AG08396 (cell line): Measurements from ENCODE around the gene CXCL12.

Source experiments
- DNase-seq: peaks from one replicate; pipeline ENCODE4 v3.0.0; 2012; ENCODE audit warnings: low spot score, mixed read lengths

CXCL12 gene

GRCh38 chr10:44385026-44385695 is at the start of gene CXCL12:
CXCL12 (minus strand) TSS chr10:44385097; CDS start chr10:44385005, 92 bp downstream.
- peak; percentile 34 for DNase-seq

DNA sequence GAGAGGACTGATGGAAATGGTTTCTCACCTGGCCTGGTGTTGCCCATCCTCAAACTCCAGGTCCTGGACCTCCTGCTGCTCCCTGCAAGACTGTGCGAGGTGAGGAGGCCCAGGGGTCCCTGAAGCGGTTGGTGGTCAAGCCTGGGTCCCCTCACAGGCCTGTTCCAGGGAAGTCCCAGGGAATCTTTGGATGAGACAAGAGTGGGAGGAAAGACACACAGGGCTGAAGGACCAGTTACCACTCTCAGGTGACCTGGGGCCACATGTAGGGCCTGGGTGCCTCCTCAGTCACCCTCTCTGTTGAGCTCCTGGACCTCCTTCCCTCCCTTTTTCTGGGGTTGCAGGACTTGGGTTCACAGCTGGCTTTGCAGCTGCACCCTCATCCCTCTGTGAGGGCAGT is 42.6 kb upstream of the CXCL12 start:
- no peak for DNase-seq

DNA sequence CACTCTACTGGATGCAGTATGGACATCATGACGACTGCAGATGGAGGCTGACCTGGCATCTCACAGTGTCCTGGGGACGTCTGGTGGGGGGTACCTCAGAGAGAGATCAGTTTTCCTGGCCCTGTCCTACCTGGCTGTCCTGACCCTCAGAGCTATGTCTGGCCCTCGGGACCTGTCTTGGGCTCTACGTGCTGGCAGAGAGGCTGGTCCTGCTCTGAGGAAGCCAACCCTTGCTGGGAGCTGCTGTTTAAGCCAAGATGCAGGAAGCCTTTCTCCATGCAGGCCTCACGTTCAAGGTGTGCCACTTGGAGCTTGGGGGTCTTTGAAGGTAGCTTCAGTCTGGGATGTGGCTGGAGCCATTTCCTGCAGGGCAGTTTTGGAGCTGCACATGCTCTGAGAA is 42.1 kb upstream of the CXCL12 start:
- no peak for DNase-seq

DNA sequence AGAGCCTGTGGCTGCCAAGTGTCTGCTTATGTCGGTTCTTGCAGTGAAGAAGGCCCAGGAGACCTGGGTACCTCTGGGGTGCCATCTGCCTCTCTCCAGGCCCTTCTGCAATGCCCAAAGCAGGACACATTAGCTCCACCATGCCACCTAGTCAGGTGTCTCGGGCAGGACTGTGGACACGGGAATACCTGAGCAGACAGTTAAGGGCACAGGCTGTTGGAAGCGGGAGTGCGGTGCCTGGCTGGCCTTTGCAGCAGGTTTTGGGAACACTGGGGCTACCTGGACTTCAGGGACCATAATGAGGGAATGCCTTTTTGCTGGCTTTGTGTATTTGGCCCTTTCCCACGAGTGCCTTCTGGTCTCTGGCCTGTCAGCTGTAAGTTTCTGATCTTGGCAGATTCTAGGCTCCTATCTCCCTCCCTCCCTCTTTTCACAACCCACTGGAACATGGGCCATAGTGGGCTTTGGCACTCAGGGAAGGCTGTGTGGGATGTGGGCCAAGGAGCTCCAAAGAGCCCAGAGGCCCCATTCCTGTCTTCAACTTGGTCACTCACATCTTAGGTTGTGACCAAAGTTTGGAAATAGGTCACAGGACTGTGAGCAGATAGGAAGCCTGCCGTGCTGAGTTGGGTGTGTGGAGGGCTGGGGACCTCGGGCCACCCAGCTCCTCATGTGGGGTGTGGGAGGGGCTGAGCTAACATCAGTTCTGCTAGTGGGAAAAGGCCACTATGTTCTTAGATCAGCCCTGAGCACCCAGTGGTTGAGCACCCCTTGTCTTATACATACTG is 41.5 kb upstream of the CXCL12 start:
- no peak for DNase-seq

DNA sequence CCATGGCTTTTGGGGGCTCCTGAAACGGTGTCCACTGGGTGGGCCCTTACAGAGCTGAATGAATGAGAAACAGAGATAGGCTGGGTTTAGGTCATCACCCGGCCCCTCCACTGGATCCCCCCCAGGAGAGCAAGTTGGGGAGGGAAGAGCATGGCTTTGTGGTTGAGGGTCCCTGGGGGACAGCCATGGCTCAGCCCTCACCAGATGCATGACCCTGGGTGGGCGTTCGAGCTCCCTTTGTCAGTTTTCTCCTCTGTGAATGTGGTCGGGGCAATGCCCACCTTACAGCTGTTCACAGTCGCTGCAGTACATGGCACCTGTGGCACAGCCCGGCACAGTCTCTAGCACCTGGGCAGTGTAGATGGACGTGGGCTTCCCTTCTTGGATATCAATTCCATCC is 40.6 kb upstream of the CXCL12 start:
- DNase-seq: no peak

GRCh38 chr10:44424957-44425356 is 40.1 kb upstream of the CXCL12 start:
- no peak for DNase-seq

DNA sequence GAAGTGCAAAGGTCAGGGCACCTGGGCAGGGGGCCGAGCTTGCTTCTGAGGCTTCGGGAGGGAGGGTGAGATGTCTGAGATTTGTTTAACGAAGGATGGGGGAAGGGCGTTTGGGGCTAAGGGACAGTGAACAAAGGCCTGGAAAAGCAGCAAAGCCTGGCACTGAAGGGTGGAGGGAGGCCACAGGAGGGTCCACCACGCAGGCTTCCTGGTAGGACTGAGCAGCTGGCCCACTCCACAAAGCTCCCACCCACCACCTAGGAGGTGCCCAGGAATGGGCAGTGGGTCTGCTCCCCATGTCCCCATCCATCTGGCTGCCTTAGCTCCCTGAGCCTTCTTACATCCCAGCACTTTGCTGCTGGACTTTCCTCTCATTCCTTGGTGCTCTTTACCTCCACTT is 39.4 kb upstream of the CXCL12 start:
- DNase-seq: no peak

DNA sequence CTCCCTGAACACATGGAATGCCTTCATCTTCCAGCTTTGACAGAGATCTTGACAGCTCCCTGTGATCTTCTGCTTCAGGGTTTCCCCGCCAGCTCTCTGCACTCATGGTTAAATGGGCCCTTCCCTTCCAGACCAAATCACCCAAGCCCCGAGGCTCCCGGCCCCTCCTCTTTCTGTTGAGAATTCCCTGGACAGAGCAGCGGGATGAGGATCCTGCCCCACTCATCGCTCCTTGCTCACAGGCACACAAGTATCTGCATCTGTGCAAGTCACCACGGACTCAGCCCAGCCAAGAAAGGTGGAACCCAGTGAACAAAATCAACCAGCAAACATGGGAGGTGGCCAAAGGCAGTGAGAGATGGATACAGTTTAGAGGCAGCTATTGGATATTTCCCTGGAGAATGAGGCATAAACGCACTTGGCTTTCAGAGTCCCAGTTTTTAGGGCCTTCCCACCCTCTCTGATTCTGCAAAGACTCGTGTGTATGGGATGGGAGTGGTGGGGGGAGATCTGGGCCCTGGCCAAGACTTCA is 37.7 kb upstream of the CXCL12 start:
- DNase-seq: no peak

- DNase-seq: no peak
Measured at GRCh38 chr10:44422153-44422552, 37.3 kb upstream of the CXCL12 start.

DNA sequence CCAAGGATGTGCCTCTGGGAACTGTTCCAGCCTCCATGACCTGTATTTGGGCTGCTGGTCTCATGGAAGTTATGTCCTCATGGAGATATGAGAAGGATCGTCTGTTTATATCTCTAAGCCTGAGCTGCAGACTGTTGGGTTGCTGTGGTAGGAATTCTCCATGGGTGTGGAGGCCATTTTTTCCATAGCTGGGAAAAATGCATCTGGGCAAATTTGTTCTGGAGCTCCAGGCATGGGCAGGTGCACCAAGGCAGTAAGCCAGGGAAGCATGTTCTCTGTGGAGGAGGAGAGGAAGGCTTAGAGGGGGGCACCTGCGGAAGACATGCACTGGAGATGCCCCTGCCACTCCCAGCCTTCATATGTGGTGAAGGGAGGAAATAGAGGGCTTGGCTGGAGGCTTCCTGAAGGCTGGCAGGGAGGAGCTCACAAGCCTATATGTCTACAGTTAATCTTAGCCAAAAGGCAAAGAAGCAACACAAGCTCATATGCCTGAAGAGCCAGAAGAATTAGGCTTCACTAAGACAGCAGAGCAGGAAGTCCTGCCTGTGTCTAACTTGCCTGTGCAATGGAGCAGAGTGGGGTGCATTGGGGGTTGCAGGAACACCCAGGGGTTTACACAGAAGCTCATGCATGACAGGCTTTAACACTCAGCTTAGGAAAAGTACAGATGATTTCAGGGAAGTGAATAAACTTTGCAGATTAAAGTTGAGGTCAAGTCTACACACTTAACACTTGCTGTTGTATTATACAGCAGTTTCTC is 35.1 kb upstream of the CXCL12 start:
- DNase-seq: no peak

GRCh38 chr10:44418637-44419036 is 33.7 kb upstream of the CXCL12 start:
- no peak for DNase-seq

GRCh38 chr10:44417761-44418160 is 32.9 kb upstream of the CXCL12 start:
- no peak for DNase-seq

- DNase-seq: no peak
Measured at GRCh38 chr10:44416936-44417335, 32.0 kb upstream of the CXCL12 start.

- no peak for DNase-seq
Measured at GRCh38 chr10:44416021-44416771, 31.3 kb upstream of the CXCL12 start.

GRCh38 chr10:44415121-44415520 is 30.2 kb upstream of the CXCL12 start:
- no peak for DNase-seq

DNA sequence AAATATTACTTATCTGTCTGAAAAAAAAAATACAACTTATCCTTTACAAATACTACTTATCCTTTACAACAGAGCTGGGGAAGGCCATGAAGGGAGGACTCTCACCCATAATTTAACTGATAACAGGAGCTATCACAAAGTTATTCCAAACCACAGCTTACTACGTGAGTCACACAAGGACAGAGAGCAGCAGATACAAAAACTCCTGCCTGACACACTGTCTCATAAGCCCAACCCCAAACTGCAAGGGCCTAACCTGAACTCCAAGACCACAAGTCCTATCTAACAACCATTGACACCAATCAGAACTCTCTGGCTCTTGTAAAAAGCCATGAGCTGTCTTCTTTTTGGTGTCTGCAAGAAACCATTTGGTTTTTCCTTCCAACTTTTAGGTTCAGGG is 28.5 kb upstream of the CXCL12 start:
- DNase-seq: no peak

- DNase-seq: no peak
Measured at GRCh38 chr10:44411251-44411650, 26.4 kb upstream of the CXCL12 start.

DNA sequence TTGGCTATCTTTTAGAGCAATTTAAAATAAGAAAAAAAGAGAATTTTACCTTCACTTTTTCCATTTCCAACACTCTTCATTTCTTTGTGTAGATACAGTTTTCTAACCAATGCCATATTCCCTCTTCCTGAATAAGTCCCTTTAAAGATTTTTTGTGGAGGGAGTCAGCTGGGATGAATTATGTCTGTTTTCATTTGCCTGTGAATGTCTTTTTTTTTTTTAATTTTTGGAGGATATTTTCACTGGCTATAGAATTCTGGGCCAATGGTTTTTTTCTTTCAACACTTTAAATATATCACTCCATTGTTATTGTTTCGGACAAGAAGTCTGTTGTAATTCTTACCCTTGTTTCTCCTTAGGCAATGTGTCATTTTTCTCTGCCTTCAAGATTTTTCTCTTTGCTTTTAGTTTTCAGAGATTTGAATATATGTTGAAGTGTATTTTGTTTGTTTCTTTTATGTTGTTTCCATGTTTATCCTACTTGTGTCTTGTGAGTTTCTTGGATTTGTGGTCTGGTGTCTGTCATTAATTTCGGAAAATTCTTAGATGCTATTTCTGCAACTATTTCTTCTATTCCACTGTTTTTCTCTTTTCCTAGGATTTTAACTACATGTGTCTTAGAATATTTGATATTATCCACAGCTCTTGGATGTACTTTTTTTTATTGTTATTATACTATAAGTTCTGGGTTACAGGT is 20.0 kb upstream of the CXCL12 start:
- DNase-seq: no peak

- DNase-seq: no peak
Measured at GRCh38 chr10:44402465-44403195, 17.7 kb upstream of the CXCL12 start.

DNA sequence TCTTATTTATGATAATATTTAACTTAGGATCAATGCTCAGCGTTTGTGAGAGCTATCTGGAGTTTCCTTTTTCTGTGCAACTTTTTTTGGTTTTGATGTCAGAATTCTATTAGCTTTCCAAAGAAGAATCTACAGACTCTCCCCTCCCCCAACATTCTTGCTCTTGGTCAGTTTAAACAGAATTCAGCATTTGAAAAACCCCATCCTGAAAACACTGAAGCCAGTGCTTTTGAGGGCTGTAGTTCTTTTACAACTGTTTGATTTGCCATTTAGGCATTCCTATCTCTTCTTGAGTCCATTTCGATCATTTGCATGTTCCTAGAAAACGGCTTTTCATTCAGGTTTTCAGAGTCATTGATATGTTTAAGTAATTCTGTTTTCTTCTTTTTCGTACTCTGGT is 15.6 kb upstream of the CXCL12 start:
- DNase-seq: no peak
